GM19043 (cell line): ENCODE data around the gene STRN4.
"Not testable (repeated sequence)": the region's sequence is repeated elsewhere in the genome, so short reads cannot be mapped to it uniquely, and the experiment has no call there.

Source experiments
- ATAC-seq: cut with Tn5 transposase; IDR thresholded peaks from one replicate; pipeline ENCODE4 v1.9.1; 2021; ENCODE audit warnings: low read depth; ENCODE audit not compliant: unreplicated experiment

The STRN4 gene

GRCh38 chr19:46746281-46747057 lies at the start of gene STRN4:
STRN4 (minus strand) TSS chr19:46746450; CDS start chr19:46746430, 20 bp downstream.
- no peak for ATAC-seq

- no peak for ATAC-seq
These were observed 45.7 kb upstream of the STRN4 start for GRCh38 chr19:46791944-46792343.

GRCh38 chr19:46789371-46789770 lies 43.1 kb upstream of the STRN4 start:
- ATAC-seq = no peak

- no peak for ATAC-seq
These were observed 42.7 kb upstream of the STRN4 start for GRCh38 chr19:46788968-46789338.

- ATAC-seq = peak; percentile 62
These were observed 42.2 kb upstream of the STRN4 start, which contains the start of gene SLC1A5 for GRCh38 chr19:46788262-46788967. SLC1A5 (minus strand) TSS chr19:46788594; CDS start chr19:46787965, 629 bp downstream.

- ATAC-seq = no peak
These were observed 41.3 kb upstream of the STRN4 start for GRCh38 chr19:46787331-46788261.

- ATAC-seq = no peak
These were observed 40.7 kb upstream of the STRN4 start for GRCh38 chr19:46787040-46787330.

- no peak for ATAC-seq
These were observed 40.2 kb upstream of the STRN4 start for GRCh38 chr19:46786236-46787039.

GRCh38 chr19:46785980-46786235 lies 39.7 kb upstream of the STRN4 start:
- no peak for ATAC-seq

GRCh38 chr19:46785054-46785979 lies 39.1 kb upstream of the STRN4 start:
- no peak for ATAC-seq

- ATAC-seq = no peak
These were observed 38.2 kb upstream of the STRN4 start for GRCh38 chr19:46784262-46785053.

- no peak for ATAC-seq
These were observed 37.4 kb upstream of the STRN4 start for GRCh38 chr19:46783670-46784069.

GRCh38 chr19:46782355-46783019 lies 36.2 kb upstream of the STRN4 start:
- ATAC-seq = no peak

GRCh38 chr19:46777956-46778645 lies 31.9 kb upstream of the STRN4 start:
- not testable (repeated sequence) for ATAC-seq

GRCh38 chr19:46776927-46777911 lies 31.0 kb upstream of the STRN4 start:
- no peak for ATAC-seq

GRCh38 chr19:46775642-46776258 lies 29.5 kb upstream of the STRN4 start:
- ATAC-seq = no peak
